Measurements from ENCODE around the gene TMEM266.

Gene TMEM266

GRCh38 chr15:76116138-76116885 is 56.5 kb downstream of the TMEM266 start:
- Histone ChIP-seq H3K4me3 (ENCODE audit: low read depth, low read length) (no peak overlapping the region), H3K79me2 (no peaks in the 10 kb centered on the region), H3K27ac (no peak overlapping the region), H3K4me1 (no peaks in the 10 kb centered on the region), H3K27me3 (ENCODE audit: control insufficient read depth, insufficient read depth, low read length) (no peaks in the 10 kb centered on the region), H3K9me3 (ENCODE audit: control insufficient read depth, low read length) (no peaks in the 10 kb centered on the region), H3K36me3 (ENCODE audit: control insufficient read depth, insufficient read depth, low read length) (no peaks in the 10 kb centered on the region), H2AFZ (no peak overlapping the region), H3K4me2 (ENCODE audit: low read length) (no peak overlapping the region), H3K9ac (no peak overlapping the region)
- no peak for TF ChIP-seq CTCF (IDR thresholded peaks at IDR 0.05)

GRCh38 chr15:76117181-76117580 is 57.4 kb downstream of the TMEM266 start:
- Histone ChIP-seq H3K79me2 (no peaks in the 10 kb centered on the region), H3K4me2 (ENCODE audit: low read length) (no peak overlapping the region), H3K27ac (no peak overlapping the region), H3K27me3 (ENCODE audit: control insufficient read depth, insufficient read depth, low read length) (no peaks in the 10 kb centered on the region), H3K36me3 (ENCODE audit: control insufficient read depth, insufficient read depth, low read length) (no peaks in the 10 kb centered on the region), H3K9me3 (ENCODE audit: control insufficient read depth, low read length) (no peaks in the 10 kb centered on the region), H3K9ac (no peak overlapping the region), H2AFZ (no peak overlapping the region), H3K4me1 (no peaks in the 10 kb centered on the region), H3K4me3 (ENCODE audit: low read depth, low read length) (no peak overlapping the region)
- no peak for TF ChIP-seq CTCF (IDR thresholded peaks at IDR 0.05)

GRCh38 chr15:76118767-76119166 is 59.0 kb downstream of the TMEM266 start:
- no peak overlapping the region for H3K27ac ChIP-seq
- H2AFZ ChIP-seq: no peak overlapping the region
- H3K4me3 ChIP-seq (ENCODE audit: low read depth, low read length): no peak overlapping the region
- H3K27me3 ChIP-seq (ENCODE audit: control insufficient read depth, insufficient read depth, low read length): no peaks in the 10 kb centered on the region
- no peak overlapping the region for H3K9ac ChIP-seq
- no peaks in the 10 kb centered on the region for H3K79me2 ChIP-seq
- H3K4me2 ChIP-seq (ENCODE audit: low read length): no peak overlapping the region
- no peaks in the 10 kb centered on the region for H3K4me1 ChIP-seq
- no peaks in the 10 kb centered on the region for H3K36me3 ChIP-seq (ENCODE audit: control insufficient read depth, insufficient read depth, low read length)
- no peaks in the 10 kb centered on the region for H3K9me3 ChIP-seq (ENCODE audit: control insufficient read depth, low read length)
- TF ChIP-seq CTCF (IDR thresholded peaks at IDR 0.05): no peak

GRCh38 chr15:76123031-76123430 is 63.2 kb downstream of the TMEM266 start:
- no peaks in the 10 kb centered on the region for H3K36me3 ChIP-seq (ENCODE audit: control insufficient read depth, insufficient read depth, low read length)
- no peak overlapping the region for H3K27ac ChIP-seq
- H3K4me1 ChIP-seq: no peaks in the 10 kb centered on the region
- H3K9me3 ChIP-seq (ENCODE audit: control insufficient read depth, low read length): no peaks in the 10 kb centered on the region
- H3K4me3 ChIP-seq (ENCODE audit: low read depth, low read length): no peak overlapping the region
- H3K4me2 ChIP-seq (ENCODE audit: low read length): no peak overlapping the region
- no peak overlapping the region for H2AFZ ChIP-seq
- H3K79me2 ChIP-seq: no peaks in the 10 kb centered on the region
- no peaks in the 10 kb centered on the region for H3K27me3 ChIP-seq (ENCODE audit: control insufficient read depth, insufficient read depth, low read length)
- no peak for TF ChIP-seq CTCF (IDR thresholded peaks at IDR 0.05)
- no peak overlapping the region for H3K9ac ChIP-seq

GRCh38 chr15:76127169-76127568 is 67.4 kb downstream of the TMEM266 start:
- no peaks in the 10 kb centered on the region for H3K27me3 ChIP-seq (ENCODE audit: control insufficient read depth, insufficient read depth, low read length)
- H2AFZ ChIP-seq: no peak overlapping the region
- H3K4me3 ChIP-seq (ENCODE audit: low read depth, low read length): no peak overlapping the region
- no peaks in the 10 kb centered on the region for H3K79me2 ChIP-seq
- no peaks in the 10 kb centered on the region for H3K36me3 ChIP-seq (ENCODE audit: control insufficient read depth, insufficient read depth, low read length)
- no peak overlapping the region for H3K9ac ChIP-seq
- no peak overlapping the region for H3K27ac ChIP-seq
- no peaks in the 10 kb centered on the region for H3K9me3 ChIP-seq (ENCODE audit: control insufficient read depth, low read length)
- no peak overlapping the region for H3K4me2 ChIP-seq (ENCODE audit: low read length)
- no peaks in the 10 kb centered on the region for H3K4me1 ChIP-seq
- no peak for TF ChIP-seq CTCF (IDR thresholded peaks at IDR 0.05)
